A549 (cell line): ENCODE measurements around the gene IL18BP. TPM values are rescaled to one million over a fixed set of nuclear protein-coding genes. Genes with fewer than 3 reads are reported as not detected.
A peak's percentile ranks its signal among the peaks of the same experiment; 100 is the strongest.

ENCODE experiments used
- ATAC-seq, 2 experiments: fragments of 200-7000 bp in 1 of 2; fragments of >200 bp in 1 of 2; cut with Nextera tagmentation in 1 of 2; cut with Tn5 transposase in 1 of 2; 3 replicates each; pipeline versions ENCODE4 v1.8.0 to v1.9.1; 2018 to 2020; ENCODE audit warnings: mild to moderate bottlenecking in 1 of 2, moderate library complexity in 1 of 2
- CTCF ChIA-PET: fragments of 300-600 bp; sonication (Branson Sonifier 250); formaldehyde crosslinking; extraction: SDS; loops from one replicate; lab custom pipeline; 2021; ENCODE audit warnings: antibody characterized with exemption, inconsistent platforms; lab: Yijun Ruan, JAX
- POLR2A ChIA-PET: fragments of 350-600 bp; formaldehyde crosslinking; extraction: SDS; loops from one replicate; lab custom pipeline; 2021; ENCODE audit warnings: antibody characterized with exemption, inconsistent platforms; lab: Yijun Ruan, JAX
- DNase-seq, 2 experiments: peaks; one replicate each; pipeline versions ENCODE4 v3.0.0 to v3.0.0-alpha.2; 2011 to 2016; ENCODE audit warnings: low read depth in 1 of 2, low spot score in 1 of 2
- FAIRE-seq: peaks from 2 replicates; lab custom pipeline; 2011; peaks lifted over from hg19 to GRCh38; lab: Jason Lieb, UNC
- H3K27ac ChIP-seq, 2 experiments: fragments of >200 bp; sonication (Bioruptor Twin); formaldehyde crosslinking; 3 replicates each; pipeline ENCODE4 v1.5.1; 2016 to 2017
- H3K4me1 ChIP-seq: fragments of >200 bp; sonication (Bioruptor Twin); formaldehyde crosslinking; 3 replicates; pipeline ENCODE4 v1.6.1; 2016
- H3K4me2 ChIP-seq: fragments of >200 bp; sonication (Bioruptor Twin); formaldehyde crosslinking; 3 replicates; pipeline ENCODE4 v1.6.1; 2016
- H3K4me3 ChIP-seq: fragments of >200 bp; sonication (Bioruptor Twin); formaldehyde crosslinking; 3 replicates; pipeline ENCODE4 v1.5.1; 2016
- H3K9me3 ChIP-seq: fragments of >200 bp; sonication (Bioruptor Twin); formaldehyde crosslinking; 3 replicates; pipeline ENCODE4 v1.6.1; 2016
- ATOH8 ChIP-seq: fragments of 250-450 bp; sonication (Bioruptor Pico); IDR thresholded peaks from 2 replicates; pipeline ENCODE4 v1.5.0; 2020; ENCODE audit warnings: low read depth, mild to moderate bottlenecking, moderate library complexity
- CBX8 ChIP-seq: fragments of 200-600 bp; sonication (generic); IDR thresholded peaks from 2 replicates; pipeline ENCODE4 v1.6.1; 2016
- FOSB ChIP-seq: fragments of 250-450 bp; sonication (Bioruptor Pico); IDR thresholded peaks from 2 replicates; pipeline ENCODE4 v1.5.0; 2020; ENCODE audit warnings: mild to moderate bottlenecking, moderate library complexity
- FOXS1 ChIP-seq: fragments of 250-450 bp; sonication (Bioruptor Pico); IDR thresholded peaks from 2 replicates; pipeline ENCODE4 v1.5.0; 2020; ENCODE audit warnings: mild to moderate bottlenecking, moderate library complexity
- HEYL ChIP-seq: fragments of 250-450 bp; sonication (Bioruptor Pico); IDR thresholded peaks from 2 replicates; pipeline ENCODE4 v1.8.0; 2021; ENCODE audit warnings: mild to moderate bottlenecking, moderate library complexity
- HOXB13 ChIP-seq: fragments of 250-450 bp; sonication (Bioruptor Pico); IDR thresholded peaks from 2 replicates; pipeline ENCODE4 v1.5.0; 2020; ENCODE audit warnings: low read depth, mild to moderate bottlenecking, moderate library complexity
- KDM5A ChIP-seq: fragments of 200-600 bp; sonication (generic); IDR thresholded peaks from 2 replicates; pipeline ENCODE4 v1.6.1; 2016; ENCODE audit warnings: antibody characterized with exemption, mild to moderate bottlenecking
- MAFK ChIP-seq: fragments of 450-650 bp; IDR thresholded peaks from 2 replicates; pipeline ENCODE4 v1.6.1; 2014; ENCODE audit not compliant: partially characterized antibody
- MAZ ChIP-seq: fragments of 150-350 bp; IDR thresholded peaks from 2 replicates; pipeline ENCODE4 v1.6.1; 2014; ENCODE audit warnings: antibody characterized with exemption, low read depth, low read length, borderline replicate concordance
- PHF8 ChIP-seq: fragments of 200-600 bp; sonication (generic); IDR thresholded peaks from 2 replicates; pipeline ENCODE4 v1.6.1; 2016; ENCODE audit warnings: low read depth, mild to moderate bottlenecking, antibody characterized with exemption, moderate library complexity, borderline replicate concordance
- RCOR1 ChIP-seq: fragments of 150-350 bp; IDR thresholded peaks from 2 replicates; pipeline ENCODE4 v1.6.1; 2014; ENCODE audit warnings: antibody characterized with exemption, low read length, low read depth
- SMC3 ChIP-seq: fragments of >200 bp; sonication (Bioruptor Twin); formaldehyde crosslinking; IDR thresholded peaks from 3 replicates; pipeline ENCODE4 v1.6.1; 2018; ENCODE audit warnings: inconsistent platforms
- WGBS: methylation state at CpG from one replicate; pipeline ENCODE4 v1.1.6; 2017; ENCODE audit errors: missing lambda C conversion rate; 5-methylcytosine and 5-hydroxymethylcytosine counted together
- polyA plus RNA-seq, 4 experiments: library from polyadenylated mRNA; depleted of rRNA in 3 of 4; stranded (reverse); fragments of >200 nt; fragmentation: RNase III in 1 of 4; extraction: RNeasy Plus Mini Kit Qiagen cat#74134 plus additional on column Dnase treatment in 1 of 4; gene quantifications; 2 replicates in 3 of 4; 3 replicates in 1 of 4; pipeline ENCODE4 v1.2.3, GENCODE V29; 2011 to 2017
- TF ChIP-seq, protein P1 (sequence below): IDR thresholded peaks from 2 replicates; pipeline ENCODE4 v1.6.1; 2012
- TF ChIP-seq, protein P2 (sequence below): fragments of 450-650 bp; IDR thresholded peaks from 2 replicates; pipeline ENCODE4 v1.6.1; 2014; ENCODE audit warnings: antibody characterized with exemption
- TF ChIP-seq, protein P3 (sequence below): fragments of 250-450 bp; sonication (Bioruptor Pico); IDR thresholded peaks from 2 replicates; pipeline ENCODE4 v1.5.0; 2021; ENCODE audit warnings: mild to moderate bottlenecking, moderate library complexity, borderline replicate concordance

Gene IL18BP
- polyA plus RNA-seq, 2 of the 4 experiments (the other 2 are of a cell fraction), result 6.0 to 7.6 TPM

GRCh38 chr11:72012091-72012630, 13.5 kb downstream of the IL18BP start:
- peak in 1 of 2 experiments; percentile 1; a peak in 1 of 6 replicates for ATAC-seq
- 62% methylated on average over 4 of the region's 5 CpGs for WGBS

GRCh38 chr11:72012897-72013721, 14.4 kb downstream of the IL18BP start:
- no peaks in the 10 kb centered on the region for H3K9me3 ChIP-seq
- ChIA-PET POLR2A (interaction anchor here (1.3 kb wide), 1 partner anchor 12 kb away, joined by 3 read pairs; no protein-coding TSS in a partner anchor), CTCF (interaction anchor here (0.8 to 15.5 kb wide), 15 partner anchors 9 to 418 kb away, joined by 3 to 354 read pairs (median 3); partner anchors contain the start of genes IL18BP and LAMTOR1)
- 79% methylated on average over 33 of the region's 33 CpGs for WGBS
- peaks cover 30% of the 10 kb centered on the region for H3K4me1 ChIP-seq
- FAIRE-seq, result no peak
- H3K4me3 ChIP-seq, result no peak overlapping the region
- 0 out of 3 replicates have a peak overlapping the region, but pooled peaks have one; percentile 20 for H3K4me2 ChIP-seq
- peak in 1 of 2 experiments; percentile 39; a peak in 4 of 6 replicates for ATAC-seq
- H3K27ac ChIP-seq, result peak overlapping the region; percentile 41 to 68; a peak in 4 of 6 replicates
- DNase-seq, result peak in 1 of 2 experiments; percentile 59
- TF ChIP-seq MAFK (no peak), KDM5A (no peak)
- TF ChIP-seq, protein P1, sequence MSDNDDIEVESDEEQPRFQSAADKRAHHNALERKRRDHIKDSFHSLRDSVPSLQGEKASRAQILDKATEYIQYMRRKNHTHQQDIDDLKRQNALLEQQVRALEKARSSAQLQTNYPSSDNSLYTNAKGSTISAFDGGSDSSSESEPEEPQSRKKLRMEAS, result 0 out of 2 replicates have a peak, but pooled peaks have one; percentile 13
- TF ChIP-seq, protein P2, sequence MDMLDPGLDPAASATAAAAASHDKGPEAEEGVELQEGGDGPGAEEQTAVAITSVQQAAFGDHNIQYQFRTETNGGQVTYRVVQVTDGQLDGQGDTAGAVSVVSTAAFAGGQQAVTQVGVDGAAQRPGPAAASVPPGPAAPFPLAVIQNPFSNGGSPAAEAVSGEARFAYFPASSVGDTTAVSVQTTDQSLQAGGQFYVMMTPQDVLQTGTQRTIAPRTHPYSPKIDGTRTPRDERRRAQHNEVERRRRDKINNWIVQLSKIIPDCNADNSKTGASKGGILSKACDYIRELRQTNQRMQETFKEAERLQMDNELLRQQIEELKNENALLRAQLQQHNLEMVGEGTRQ, result no peak

More at GRCh38 chr11:72012091-72012630, 13.5 kb downstream of the IL18BP start:
- Histone ChIP-seq H3K4me2 (no peak overlapping the region), H3K9me3 (no peaks in the 10 kb centered on the region), H3K4me3 (no peak overlapping the region), H3K27ac (peak overlapping the region in 1 of 2 experiments; percentile 33; a peak in 1 of 6 replicates), H3K4me1 (peaks cover 30% of the 10 kb centered on the region)
- FAIRE-seq, result no peak
- CTCF ChIA-PET, result interaction anchor here (1.0 to 15.5 kb wide), 9 partner anchors 12 to 419 kb away, joined by 3 to 354 read pairs (median 5); partner anchors contain the start of genes IL18BP and LAMTOR1
- no peak for TF ChIP-seq RCOR1
- TF ChIP-seq SMC3, result no peak
- no peak for TF ChIP-seq MAZ
- no peak for TF ChIP-seq FOSB (CRISPR knock-in tag)
- no peak for TF ChIP-seq CBX8
- TF ChIP-seq HOXB13 (CRISPR knock-in tag), result no peak
- TF ChIP-seq ATOH8 (CRISPR knock-in tag), result no peak
- TF ChIP-seq, protein P3, sequence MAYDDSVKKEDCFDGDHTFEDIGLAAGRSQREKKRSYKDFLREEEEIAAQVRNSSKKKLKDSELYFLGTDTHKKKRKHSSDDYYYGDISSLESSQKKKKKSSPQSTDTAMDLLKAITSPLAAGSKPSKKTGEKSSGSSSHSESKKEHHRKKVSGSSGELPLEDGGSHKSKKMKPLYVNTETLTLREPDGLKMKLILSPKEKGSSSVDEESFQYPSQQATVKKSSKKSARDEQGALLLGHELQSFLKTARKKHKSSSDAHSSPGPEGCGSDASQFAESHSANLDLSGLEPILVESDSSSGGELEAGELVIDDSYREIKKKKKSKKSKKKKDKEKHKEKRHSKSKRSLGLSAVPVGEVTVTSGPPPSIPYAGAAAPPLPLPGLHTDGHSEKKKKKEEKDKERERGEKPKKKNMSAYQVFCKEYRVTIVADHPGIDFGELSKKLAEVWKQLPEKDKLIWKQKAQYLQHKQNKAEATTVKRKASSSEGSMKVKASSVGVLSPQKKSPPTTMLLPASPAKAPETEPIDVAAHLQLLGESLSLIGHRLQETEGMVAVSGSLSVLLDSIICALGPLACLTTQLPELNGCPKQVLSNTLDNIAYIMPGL (CRISPR knock-in tag), result no peak
- no peak for TF ChIP-seq HEYL
- TF ChIP-seq PHF8, result no peak
- no peak for TF ChIP-seq FOXS1 (CRISPR knock-in tag)
- POLR2A ChIA-PET, result no interaction called here
- no peak for DNase-seq
